Measurements from ENCODE around the gene CBY1.

The CBY1 gene

GRCh38 chr22:38652859-38653258 is 3.6 kb upstream of the CBY1 start:
- DNase-seq = no peak

- no peak for DNase-seq
Observed at GRCh38 chr22:38653741-38654140, 2.7 kb upstream of the CBY1 start.

GRCh38 chr22:38655519-38656255 is 751 bp upstream of the CBY1 start:
- DNase-seq = no peak

GRCh38 chr22:38657045-38657909 is 839 bp downstream of the CBY1 start:
- DNase-seq = no peak

GRCh38 chr22:38674888-38675287 is 18.4 kb downstream of the CBY1 start:
- no peak for DNase-seq

- no peak for DNase-seq
Observed at GRCh38 chr22:38675833-38676232, 19.4 kb downstream of the CBY1 start.

- DNase-seq = peak; percentile 57
Observed at GRCh38 chr22:38681582-38682335, 25.3 kb downstream of the CBY1 start, which contains the start of gene TOMM22. TSS of gene TOMM22 (plus strand) at chr22:38681957. CDS start at chr22:38681979, 22 bp downstream.

- DNase-seq = no peak
Observed at GRCh38 chr22:38684895-38685294, 28.5 kb downstream of the CBY1 start.

GRCh38 chr22:38685761-38686160 is 29.3 kb downstream of the CBY1 start:
- no peak for DNase-seq

GRCh38 chr22:38689651-38690050 is 33.2 kb downstream of the CBY1 start:
- DNase-seq = no peak

- DNase-seq = no peak
Observed at GRCh38 chr22:38694049-38694448, 37.6 kb downstream of the CBY1 start.

GRCh38 chr22:38694940-38695339 is 38.5 kb downstream of the CBY1 start:
- DNase-seq = no peak

- no peak for DNase-seq
Observed at GRCh38 chr22:38696606-38697424, 40.4 kb downstream of the CBY1 start.

- DNase-seq = no peak
Observed at GRCh38 chr22:38697425-38698089, 41.1 kb downstream of the CBY1 start.

- no peak for DNase-seq
Observed at GRCh38 chr22:38698407-38699094, 42.1 kb downstream of the CBY1 start.

GRCh38 chr22:38699143-38699542 is 42.7 kb downstream of the CBY1 start:
- no peak for DNase-seq

- no peak for DNase-seq
Observed at GRCh38 chr22:38699784-38700183, 43.3 kb downstream of the CBY1 start.

- no peak for DNase-seq
Observed at GRCh38 chr22:38700270-38700788, 43.9 kb downstream of the CBY1 start.

- DNase-seq = peak; percentile 48
Observed at GRCh38 chr22:38700789-38701628, 44.6 kb downstream of the CBY1 start, which contains the start of gene JOSD1. TSS of gene JOSD1 (minus strand) at chr22:38700943. CDS start at chr22:38699987, 956 bp downstream.

Measured in DMS79 treated with DMSO at 0.1 percent for 48 hours (cell line).